ENCODE results near the gene RAC3.

RAC3 gene

GRCh38 chr17:81990836-81991683, 40.4 kb upstream of the RAC3 start:
- TF ChIP-seq CTCF (IDR thresholded peaks at IDR 0.05; ENCODE audit: insufficient read depth, missing control alignments): no peak
- DNase-seq (ENCODE audit: insufficient read length, low spot score): no peak
- FAIRE-seq: no peak

GRCh38 chr17:81991684-81992305, 39.7 kb upstream of the RAC3 start:
- DNase-seq (ENCODE audit: insufficient read length, low spot score) (no peak), FAIRE-seq (no peak)
- TF ChIP-seq CTCF (IDR thresholded peaks at IDR 0.05; ENCODE audit: insufficient read depth, missing control alignments): no peak

GRCh38 chr17:81992306-81993102, 39.0 kb upstream of the RAC3 start:
- TF ChIP-seq CTCF (IDR thresholded peaks at IDR 0.05; ENCODE audit: insufficient read depth, missing control alignments): no peak
- DNase-seq (ENCODE audit: insufficient read length, low spot score) (no peak), FAIRE-seq (no peak)

- FAIRE-seq (no peak), DNase-seq (ENCODE audit: insufficient read length, low spot score) (no peak)
- no peak for TF ChIP-seq CTCF (IDR thresholded peaks at IDR 0.05; ENCODE audit: insufficient read depth, missing control alignments)
These were observed 37.5 kb upstream of the RAC3 start for GRCh38 chr17:81993729-81994592.

GRCh38 chr17:81994593-81995462, 36.6 kb upstream of the RAC3 start:
- TF ChIP-seq CTCF (IDR thresholded peaks at IDR 0.05; ENCODE audit: insufficient read depth, missing control alignments): no peak
- FAIRE-seq: no peak
- no peak for DNase-seq (ENCODE audit: insufficient read length, low spot score)

Data from D721Med (cell line).